GM12801 (cell line): ENCODE data around the gene CUZD1.

Experiments used
- TF ChIP-seq, protein P1 (sequence below): IDR thresholded peaks from one replicate; pipeline ENCODE4 v1.5.1; 2011; ENCODE audit warnings: control low read depth; ENCODE audit not compliant: insufficient read length; ENCODE audit errors: extremely low read depth

The CUZD1 gene

DNA sequence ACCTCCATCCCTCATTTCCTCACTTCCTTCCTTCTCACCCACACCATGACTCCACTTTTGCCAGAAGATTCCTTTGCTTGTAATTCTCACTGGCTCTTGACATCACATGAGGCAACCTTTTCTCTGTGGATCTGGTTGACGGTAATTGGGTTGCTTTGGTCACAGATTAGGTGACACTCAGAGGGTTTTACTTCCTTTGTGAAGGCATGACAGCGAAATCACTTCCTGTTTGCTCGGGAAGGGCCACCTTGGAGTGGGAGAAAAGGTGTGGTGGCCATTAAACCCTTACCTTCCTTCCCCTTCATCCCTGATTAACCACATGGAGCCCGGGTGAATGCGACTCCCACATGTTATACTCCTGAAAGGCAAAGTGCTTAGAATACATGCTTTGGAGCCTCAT lies 30.2 kb downstream of the CUZD1 start:
- TF ChIP-seq, protein P1, sequence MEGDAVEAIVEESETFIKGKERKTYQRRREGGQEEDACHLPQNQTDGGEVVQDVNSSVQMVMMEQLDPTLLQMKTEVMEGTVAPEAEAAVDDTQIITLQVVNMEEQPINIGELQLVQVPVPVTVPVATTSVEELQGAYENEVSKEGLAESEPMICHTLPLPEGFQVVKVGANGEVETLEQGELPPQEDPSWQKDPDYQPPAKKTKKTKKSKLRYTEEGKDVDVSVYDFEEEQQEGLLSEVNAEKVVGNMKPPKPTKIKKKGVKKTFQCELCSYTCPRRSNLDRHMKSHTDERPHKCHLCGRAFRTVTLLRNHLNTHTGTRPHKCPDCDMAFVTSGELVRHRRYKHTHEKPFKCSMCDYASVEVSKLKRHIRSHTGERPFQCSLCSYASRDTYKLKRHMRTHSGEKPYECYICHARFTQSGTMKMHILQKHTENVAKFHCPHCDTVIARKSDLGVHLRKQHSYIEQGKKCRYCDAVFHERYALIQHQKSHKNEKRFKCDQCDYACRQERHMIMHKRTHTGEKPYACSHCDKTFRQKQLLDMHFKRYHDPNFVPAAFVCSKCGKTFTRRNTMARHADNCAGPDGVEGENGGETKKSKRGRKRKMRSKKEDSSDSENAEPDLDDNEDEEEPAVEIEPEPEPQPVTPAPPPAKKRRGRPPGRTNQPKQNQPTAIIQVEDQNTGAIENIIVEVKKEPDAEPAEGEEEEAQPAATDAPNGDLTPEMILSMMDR: no peak

DNA sequence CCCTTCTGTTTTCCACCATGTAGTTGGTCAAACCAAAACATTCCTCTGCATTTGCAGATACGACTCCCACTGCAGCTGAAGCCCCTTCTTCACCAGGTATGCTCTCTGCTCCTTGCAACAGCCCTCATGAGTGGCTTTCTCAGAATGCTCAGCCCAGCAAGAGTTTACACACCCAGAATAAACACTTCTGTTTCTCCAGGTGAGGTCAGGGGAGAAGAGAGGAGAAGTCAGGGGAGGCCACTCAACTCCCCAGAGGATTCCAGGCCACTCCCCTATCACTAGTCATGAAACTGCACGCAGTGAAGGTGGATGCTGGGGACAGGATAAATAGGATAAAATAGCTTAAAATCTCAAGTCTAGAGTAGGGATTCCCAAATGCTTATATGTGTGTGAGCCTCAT lies 31.2 kb downstream of the CUZD1 start:
- TF ChIP-seq, protein P1: no peak

DNA sequence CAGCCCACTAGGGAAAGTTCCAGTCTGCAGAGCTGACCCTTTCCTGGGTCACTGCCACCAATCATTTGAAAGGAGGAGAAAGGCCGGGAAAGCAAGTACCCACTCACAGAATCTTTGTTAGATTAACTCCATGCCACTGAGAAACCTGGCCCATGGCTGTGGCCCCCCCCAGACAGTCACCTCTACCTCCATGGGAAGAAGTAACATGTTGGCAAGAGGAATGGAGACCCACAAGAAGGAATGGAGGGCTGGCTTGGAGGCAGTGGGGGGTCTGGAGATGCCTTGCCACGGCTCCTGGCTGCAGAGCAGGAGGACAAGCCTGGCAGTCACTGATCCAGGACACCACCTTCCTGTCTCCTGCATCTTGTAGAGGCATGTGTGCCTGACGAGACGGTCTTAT lies 32.9 kb downstream of the CUZD1 start:
- TF ChIP-seq, protein P1: no peak

DNA sequence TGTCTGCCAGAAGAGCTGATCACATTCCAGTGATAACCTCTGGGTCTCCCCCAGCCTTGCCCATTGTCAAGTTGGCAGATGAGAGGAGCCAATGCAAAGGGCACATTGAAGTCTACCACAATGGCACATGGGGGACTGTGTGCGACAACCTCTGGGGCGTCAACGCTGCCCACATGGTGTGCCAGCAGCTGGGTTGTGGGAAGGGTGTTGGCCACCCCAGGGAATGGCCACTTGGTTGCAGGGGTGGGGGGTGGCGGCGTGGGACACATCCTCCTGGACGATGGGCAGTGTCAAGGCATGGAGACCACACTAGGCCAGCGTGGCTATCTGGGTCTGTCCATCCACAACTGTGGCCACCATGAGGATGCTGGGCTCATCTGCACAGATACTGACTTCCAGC lies 43.4 kb downstream of the CUZD1 start:
- TF ChIP-seq, protein P1: no peak

DNA sequence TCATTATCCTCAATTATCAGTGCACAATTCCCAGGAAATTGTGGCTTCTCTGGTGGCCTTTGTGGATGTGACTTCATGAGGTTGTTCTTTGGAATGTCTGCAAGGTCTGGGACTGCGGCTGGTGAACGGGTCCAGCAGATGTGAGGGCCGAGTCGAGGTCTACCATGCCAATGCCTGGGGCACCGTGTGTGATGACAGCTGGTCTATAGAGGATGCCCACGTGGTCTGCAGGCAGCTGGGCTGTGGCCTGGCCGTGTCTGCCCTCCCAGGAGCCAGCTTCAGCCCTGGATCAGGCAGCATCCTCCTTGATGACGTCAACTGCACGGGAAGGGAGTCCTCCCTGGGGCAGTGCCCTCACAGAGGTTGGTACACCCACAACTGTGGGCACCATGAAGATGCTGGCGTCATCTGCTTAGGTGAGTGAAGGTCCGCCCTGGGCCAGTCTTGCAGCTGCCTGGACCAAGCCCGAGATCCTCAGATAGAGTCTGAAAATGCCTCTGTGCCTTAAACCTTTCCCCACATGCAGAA lies 46.9 kb downstream of the CUZD1 start:
- TF ChIP-seq, protein P1: no peak

DNA sequence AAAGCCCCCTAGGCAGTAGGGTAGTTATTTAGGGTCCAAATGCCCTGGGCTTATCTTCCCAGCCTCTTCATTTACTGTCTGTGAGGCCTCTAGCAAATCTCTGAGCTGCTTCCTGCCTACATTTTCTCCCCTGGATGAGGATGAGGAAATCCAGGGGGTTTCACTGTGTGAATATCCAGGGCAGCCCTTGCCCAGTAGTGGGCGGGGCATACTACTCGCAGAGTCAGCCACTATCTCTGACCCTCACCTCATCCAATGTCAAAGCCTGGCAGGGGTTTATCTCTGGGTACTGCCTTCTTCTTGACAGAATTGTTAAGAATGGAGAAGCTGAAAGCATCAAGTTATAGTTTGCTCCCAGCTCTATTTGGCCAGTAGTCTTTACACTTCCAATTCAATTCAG lies 48.9 kb downstream of the CUZD1 start:
- TF ChIP-seq, protein P1: no peak

DNA sequence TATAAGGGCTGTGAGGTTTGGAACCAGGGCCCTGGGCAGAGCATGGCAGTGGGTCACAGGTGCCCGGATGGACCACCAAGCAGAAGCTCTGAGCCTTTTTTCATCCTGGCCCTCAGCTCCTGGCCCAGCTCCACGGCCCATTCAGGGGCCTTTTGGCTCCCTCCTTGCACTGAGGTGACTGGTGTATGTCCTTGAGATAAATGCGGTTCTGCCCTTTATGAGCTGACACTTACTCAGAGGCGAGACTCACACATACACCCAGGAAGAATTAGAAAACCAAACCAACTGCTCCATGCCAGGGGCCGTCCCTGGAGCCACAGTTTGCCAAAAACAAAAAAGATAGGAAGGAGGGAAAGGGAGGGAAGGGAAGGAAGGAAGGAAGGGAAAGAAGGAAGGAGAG lies 49.7 kb downstream of the CUZD1 start:
- TF ChIP-seq, protein P1: no peak

DNA sequence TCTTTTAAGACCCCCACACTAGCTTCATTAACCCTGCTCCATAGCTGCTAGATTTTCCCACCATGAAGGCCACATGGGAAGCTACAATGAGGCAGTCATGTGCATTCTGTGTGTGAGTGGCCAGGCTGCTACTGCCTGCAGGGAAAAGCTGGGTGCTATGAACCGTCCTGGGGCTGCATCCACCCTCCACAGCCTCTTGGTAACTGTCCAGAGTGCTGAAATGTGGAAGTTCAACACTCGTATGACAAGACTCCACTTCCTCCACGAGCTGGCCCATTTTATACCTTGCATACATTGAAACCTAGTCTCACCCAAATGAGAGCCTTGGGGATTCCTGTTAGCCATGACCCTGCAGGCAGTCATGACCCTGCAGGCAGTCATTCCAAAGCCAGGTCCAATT lies 59.4 kb downstream of the CUZD1 start:
- TF ChIP-seq, protein P1: no peak
